HCEC 1CT (cell line): Measurements from ENCODE around the gene TMEM171.

Source experiments
- DNase-seq: peaks from one replicate; pipeline ENCODE4 v3.0.0-alpha.2; 2017

The TMEM171 gene

GRCh38 chr5:73120222-73121118 lies at the start of gene TMEM171:
Gene TMEM171, plus strand, starts transcription at chr5:73120575. Its CDS starts 2,799 bp downstream, at chr5:73123374.
- peak; percentile 48 for DNase-seq

- no peak for DNase-seq
Observed at GRCh38 chr5:73081093-73081492, 39.3 kb upstream of the TMEM171 start.

GRCh38 chr5:73088026-73088425 lies 32.3 kb upstream of the TMEM171 start:
- peak; percentile 71 for DNase-seq

GRCh38 chr5:73093943-73094342 lies 26.4 kb upstream of the TMEM171 start:
- DNase-seq: peak; percentile 74

- DNase-seq: no peak
Observed at GRCh38 chr5:73094415-73094814, 26.0 kb upstream of the TMEM171 start.

GRCh38 chr5:73095564-73096238 lies 24.7 kb upstream of the TMEM171 start:
- no peak for DNase-seq

- DNase-seq: no peak
Observed at GRCh38 chr5:73096239-73096575, 24.2 kb upstream of the TMEM171 start.

- DNase-seq: no peak
Observed at GRCh38 chr5:73097740-73098139, 22.6 kb upstream of the TMEM171 start.

GRCh38 chr5:73100109-73100508 lies 20.3 kb upstream of the TMEM171 start:
- DNase-seq: no peak

GRCh38 chr5:73103870-73104299 lies 16.5 kb upstream of the TMEM171 start:
- DNase-seq: peak; percentile 9

- DNase-seq: no peak
Observed at GRCh38 chr5:73104326-73104725, 16.0 kb upstream of the TMEM171 start.

- DNase-seq: no peak
Observed at GRCh38 chr5:73106335-73106734, 14.0 kb upstream of the TMEM171 start.

GRCh38 chr5:73110190-73110589 lies 10.2 kb upstream of the TMEM171 start:
- DNase-seq: no peak

- DNase-seq: no peak
Observed at GRCh38 chr5:73111536-73111935, 8.8 kb upstream of the TMEM171 start.

GRCh38 chr5:73112359-73112758 lies 8.0 kb upstream of the TMEM171 start:
- DNase-seq: no peak

- no peak for DNase-seq
Observed at GRCh38 chr5:73114044-73114688, 6.2 kb upstream of the TMEM171 start.

GRCh38 chr5:73115399-73116051 lies 4.8 kb upstream of the TMEM171 start:
- peak; percentile 96 for DNase-seq

GRCh38 chr5:73116506-73116905 lies 3.9 kb upstream of the TMEM171 start:
- DNase-seq: no peak

GRCh38 chr5:73117088-73117740 lies 3.2 kb upstream of the TMEM171 start:
- no peak for DNase-seq

- no peak for DNase-seq
Observed at GRCh38 chr5:73118391-73118973, 1.9 kb upstream of the TMEM171 start.

GRCh38 chr5:73119451-73120157 lies 771 bp upstream of the TMEM171 start:
- DNase-seq: no peak

GRCh38 chr5:73121119-73121463 lies 716 bp downstream of the TMEM171 start:
- peak; percentile 42 for DNase-seq
